ENCODE data around the gene SALL3. TPM values are rescaled to one million over a fixed set of nuclear protein-coding genes. Genes with fewer than 3 reads are reported as not detected.

The SALL3 gene
- total RNA-seq, result not detected in 2 replicates

GRCh38 chr18:78979730-78980278, at the start of gene SALL3:
Gene SALL3 (plus strand): TSS chr18:78979818. CDS start chr18:78980275, 457 bp downstream.

Other genes with a start within 250 kb of the SALL3 start
- gene ATP9B, start 89.6 kb downstream of the SALL3 start, total RNA-seq, result 22.0 and 24.0 TPM in 2 replicates

Data from subcutaneous preadipocyte (primary cell).